ENCODE measurements around the gene CSGALNACT2.

CSGALNACT2 gene

GRCh38 chr10:43190775-43191174, 52.5 kb downstream of the CSGALNACT2 start:
- no peak for DNase-seq

- DNase-seq: no peak
Observed at GRCh38 chr10:43192884-43193283, 54.6 kb downstream of the CSGALNACT2 start.

- no peak for DNase-seq
Observed at GRCh38 chr10:43193496-43194080, 55.3 kb downstream of the CSGALNACT2 start.

- no peak for DNase-seq
Observed at GRCh38 chr10:43194266-43194665, 56.0 kb downstream of the CSGALNACT2 start.

GRCh38 chr10:43194859-43195258, 56.6 kb downstream of the CSGALNACT2 start:
- no peak for DNase-seq

GRCh38 chr10:43195557-43195956, 57.3 kb downstream of the CSGALNACT2 start:
- no peak for DNase-seq

GRCh38 chr10:43196131-43196980, 58.1 kb downstream of the CSGALNACT2 start:
- no peak for DNase-seq

- no peak for DNase-seq
Observed at GRCh38 chr10:43196981-43197833, 59.0 kb downstream of the CSGALNACT2 start.

GRCh38 chr10:43197834-43198681, 59.8 kb downstream of the CSGALNACT2 start:
- DNase-seq: no peak

GRCh38 chr10:43198682-43199005, 60.4 kb downstream of the CSGALNACT2 start:
- DNase-seq: no peak

GRCh38 chr10:43199088-43199683, 60.9 kb downstream of the CSGALNACT2 start:
- no peak for DNase-seq

GRCh38 chr10:43199684-43200537, 61.7 kb downstream of the CSGALNACT2 start:
- no peak for DNase-seq

- peak; percentile 20 for DNase-seq
Observed at GRCh38 chr10:43200538-43201390, 62.5 kb downstream of the CSGALNACT2 start.

- DNase-seq: peak; percentile 16
Observed at GRCh38 chr10:43201545-43202131, 63.4 kb downstream of the CSGALNACT2 start.

GRCh38 chr10:43202224-43202656, 64.0 kb downstream of the CSGALNACT2 start:
- DNase-seq: no peak

- peak; percentile 48 for DNase-seq
Observed at GRCh38 chr10:43202657-43203447, 64.6 kb downstream of the CSGALNACT2 start.

- DNase-seq: peak; percentile 42
Observed at GRCh38 chr10:43203448-43204041, 65.3 kb downstream of the CSGALNACT2 start.
